Measurements from ENCODE around the gene ITGA2B.
"Not testable (repeated sequence)": the region's sequence is repeated elsewhere in the genome, so short reads cannot be mapped to it uniquely, and the experiment has no call there.

ITGA2B gene

DNA sequence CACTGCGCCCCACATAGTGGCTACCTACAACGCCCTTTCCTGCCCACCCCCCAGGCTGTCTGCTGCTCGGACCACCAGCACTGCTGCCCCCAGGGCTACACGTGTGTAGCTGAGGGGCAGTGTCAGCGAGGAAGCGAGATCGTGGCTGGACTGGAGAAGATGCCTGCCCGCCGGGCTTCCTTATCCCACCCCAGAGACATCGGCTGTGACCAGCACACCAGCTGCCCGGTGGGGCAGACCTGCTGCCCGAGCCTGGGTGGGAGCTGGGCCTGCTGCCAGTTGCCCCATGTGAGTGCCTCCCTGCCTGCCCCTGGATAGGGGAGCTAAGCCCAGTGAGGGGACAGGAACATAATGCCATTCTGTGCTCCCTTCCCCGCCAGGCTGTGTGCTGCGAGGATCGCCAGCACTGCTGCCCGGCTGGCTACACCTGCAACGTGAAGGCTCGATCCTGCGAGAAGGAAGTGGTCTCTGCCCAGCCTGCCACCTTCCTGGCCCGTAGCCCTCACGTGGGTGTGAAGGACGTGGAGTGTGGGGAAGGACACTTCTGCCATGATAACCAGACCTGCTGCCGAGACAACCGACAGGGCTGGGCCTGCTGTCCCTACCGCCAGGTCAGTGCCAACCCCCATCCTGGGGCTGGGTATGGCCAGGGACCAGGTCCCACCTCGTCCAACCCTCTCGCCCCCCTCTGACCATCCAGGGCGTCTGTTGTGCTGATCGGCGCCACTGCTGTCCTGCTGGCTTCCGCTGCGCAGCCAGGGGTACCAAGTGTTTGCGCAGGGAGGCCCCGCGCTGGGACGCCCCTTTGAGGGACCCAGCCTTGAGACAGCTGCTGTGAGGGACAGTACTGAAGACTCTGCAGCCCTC is 37.3 kb downstream of the ITGA2B start:
- H3K4me3 ChIP-seq (ENCODE audit: control insufficient read depth, low read depth, low read length) = no peak overlapping the region
- TF ChIP-seq CTCF (IDR thresholded peaks at IDR 0.05; ENCODE audit: control insufficient read depth, insufficient read depth, low read depth, low read length, missing control alignments) = no peak
- DNase-seq (ENCODE audit: low read depth) = no peak

DNA sequence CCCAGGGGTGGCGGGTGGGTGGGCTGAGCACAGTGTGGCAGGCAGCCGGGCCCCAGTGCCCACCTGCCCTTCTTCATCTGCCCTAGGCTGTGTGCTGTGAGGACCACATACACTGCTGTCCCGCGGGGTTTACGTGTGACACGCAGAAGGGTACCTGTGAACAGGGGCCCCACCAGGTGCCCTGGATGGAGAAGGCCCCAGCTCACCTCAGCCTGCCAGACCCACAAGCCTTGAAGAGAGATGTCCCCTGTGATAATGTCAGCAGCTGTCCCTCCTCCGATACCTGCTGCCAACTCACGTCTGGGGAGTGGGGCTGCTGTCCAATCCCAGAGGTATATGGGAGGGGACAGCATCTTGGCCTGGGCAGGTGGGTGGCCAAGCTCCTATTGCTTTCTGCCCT is 38.0 kb downstream of the ITGA2B start:
- no peak for DNase-seq (ENCODE audit: low read depth)
- no peak for TF ChIP-seq CTCF (IDR thresholded peaks at IDR 0.05; ENCODE audit: control insufficient read depth, insufficient read depth, low read depth, low read length, missing control alignments)

GRCh38 chr17:44350733-44351226 is 38.7 kb downstream of the ITGA2B start:
- no peak for DNase-seq (ENCODE audit: low read depth)
- no peak overlapping the region for H3K4me3 ChIP-seq (ENCODE audit: control insufficient read depth, low read depth, low read length)
- TF ChIP-seq CTCF (IDR thresholded peaks at IDR 0.05; ENCODE audit: control insufficient read depth, insufficient read depth, low read depth, low read length, missing control alignments) = peak; percentile 85

More for the DNA sequence above, 38.0 kb downstream of the ITGA2B start:
- no peak overlapping the region for H3K4me3 ChIP-seq (ENCODE audit: control insufficient read depth, low read depth, low read length)

- TF ChIP-seq CTCF (IDR thresholded peaks at IDR 0.05; ENCODE audit: control insufficient read depth, insufficient read depth, low read depth, low read length, missing control alignments) = no peak
- no peak overlapping the region for H3K4me3 ChIP-seq (ENCODE audit: control insufficient read depth, low read depth, low read length)
- no peak for DNase-seq (ENCODE audit: low read depth)
These were observed 39.8 kb downstream of the ITGA2B start for GRCh38 chr17:44349553-44350070.

- no peak for DNase-seq (ENCODE audit: low read depth)
- no peak overlapping the region for H3K4me3 ChIP-seq (ENCODE audit: control insufficient read depth, low read depth, low read length)
- no peak for TF ChIP-seq CTCF (IDR thresholded peaks at IDR 0.05; ENCODE audit: control insufficient read depth, insufficient read depth, low read depth, low read length, missing control alignments)
These were observed 40.5 kb downstream of the ITGA2B start for GRCh38 chr17:44348988-44349364.

GRCh38 chr17:44348234-44348987 is 41.0 kb downstream of the ITGA2B start:
- no peak overlapping the region for H3K4me3 ChIP-seq (ENCODE audit: control insufficient read depth, low read depth, low read length)
- DNase-seq (ENCODE audit: low read depth) = no peak
- TF ChIP-seq CTCF (IDR thresholded peaks at IDR 0.05; ENCODE audit: control insufficient read depth, insufficient read depth, low read depth, low read length, missing control alignments) = no peak

GRCh38 chr17:44347206-44348055 is 42.0 kb downstream of the ITGA2B start:
- not testable (repeated sequence) for H3K4me3 ChIP-seq (ENCODE audit: control insufficient read depth, low read depth, low read length); DNase-seq (ENCODE audit: low read depth)

Measured in AG09309 (cell line).